CD4-positive, alpha-beta memory T cell (primary cell): Measurements from ENCODE around the gene SMYD3. TPM values are rescaled to one million over a fixed set of nuclear protein-coding genes. Genes with fewer than 3 reads are reported as not detected.

Experiments
- CTCF ChIA-PET: fragments of 350-600 bp; sonication (Branson Sonifier 250); formaldehyde crosslinking; loops from one replicate; lab custom pipeline; 2021; ENCODE audit warnings: inconsistent platforms; ENCODE audit not compliant: partially characterized antibody; lab: Charles Lee
- POLR2A ChIA-PET: fragments of 350-600 bp; sonication (Branson Sonifier 250); formaldehyde crosslinking; loops from one replicate; lab custom pipeline; 2021; ENCODE audit not compliant: partially characterized antibody; lab: Charles Lee
- DNase-seq, 5 donors: peaks; one replicate each; pipeline versions ENCODE4 v3.0.0 to v3.0.0-alpha.2; 2020 to 2022; ENCODE audit warnings: mixed read lengths in 1 of 5
- H3K27ac ChIP-seq: one replicate; pipeline ENCODE4 v1.7.0; 2013; ENCODE audit warnings: low read depth, low read length
- H3K27me3 ChIP-seq: 2 replicates; pipeline ENCODE4 v1.7.0; 2013; ENCODE audit warnings: mild to moderate bottlenecking, low read length, moderate library complexity; ENCODE audit not compliant: insufficient read depth
- H3K36me3 ChIP-seq: 2 replicates; pipeline ENCODE4 v1.7.0; 2013; ENCODE audit warnings: mild to moderate bottlenecking, low read length, moderate library complexity; ENCODE audit not compliant: insufficient read depth
- H3K4me1 ChIP-seq: 2 replicates; pipeline ENCODE4 v1.7.0; 2013; ENCODE audit warnings: mild to moderate bottlenecking, low read length, moderate library complexity; ENCODE audit not compliant: insufficient read depth
- H3K4me3 ChIP-seq, 2 donors: one replicate each; pipeline ENCODE4 v1.7.0; 2013; ENCODE audit warnings: low read length in 2 of 2, mild to moderate bottlenecking in 1 of 2
- H3K9me3 ChIP-seq, 2 donors: one replicate each; pipeline ENCODE4 v1.7.0; 2013; ENCODE audit warnings: low read length in 2 of 2, control low read depth in 1 of 2; ENCODE audit not compliant: control insufficient read depth in 1 of 2
- H3K27ac Mint-ChIP-seq, 7 donors: one replicate each; pipeline ENCODE4 v1.8.0; 2020 to 2021; ENCODE audit warnings: mixed read lengths in 7 of 7, mild to moderate bottlenecking in 6 of 7, inconsistent platforms in 3 of 7, moderate library complexity in 3 of 7
- H3K27me3 Mint-ChIP-seq, 2 donors: one replicate each; pipeline ENCODE4 v1.8.0; 2020 to 2021; ENCODE audit warnings: mixed read lengths in 2 of 2
- H3K36me3 Mint-ChIP-seq, 2 donors: one replicate each; pipeline ENCODE4 v1.8.0; 2020 to 2021; ENCODE audit warnings: mixed read lengths in 2 of 2, inconsistent platforms in 1 of 2, mild to moderate bottlenecking in 1 of 2
- H3K4me1 Mint-ChIP-seq, 4 donors: one replicate each; pipeline ENCODE4 v1.8.0; 2020 to 2021; ENCODE audit warnings: mixed read lengths in 4 of 4, mild to moderate bottlenecking in 1 of 4
- H3K4me3 Mint-ChIP-seq, 8 donors: one replicate each; pipeline ENCODE4 v1.8.0; 2020 to 2021; ENCODE audit warnings: mixed read lengths in 8 of 8, mild to moderate bottlenecking in 7 of 8, moderate library complexity in 6 of 8, inconsistent platforms in 3 of 8
- H3K9me3 Mint-ChIP-seq, 8 donors: one replicate each; pipeline ENCODE4 v1.8.0; 2020 to 2021; ENCODE audit warnings: mixed read lengths in 8 of 8, mild to moderate bottlenecking in 5 of 8, inconsistent platforms in 3 of 8, moderate library complexity in 1 of 8
- intact Hi-C: fragments of 100-400 bp; cut with micrococcal nuclease; formaldehyde crosslinking; loops from one replicate; pipeline ENCODE4 v1.15.1; 2023
- polyA plus RNA-seq, 2 donors: library from polyadenylated mRNA; unstranded; fragments of 300-500 nt; fragmentation: Illumina TruSeq; gene quantifications; one replicate each; pipeline ENCODE4 v1.2.3, GENCODE V29; 2021
- total RNA-seq, 2 experiments: library from RNA; stranded (reverse); gene quantifications; one replicate each; pipeline ENCODE4 v1.2.3, GENCODE V29; 2021

Gene SMYD3
- total and polyA plus RNA-seq, 4 experiments from 2014 or later = 19.5 to 28.9 (median 22.9) TPM

- Mint-ChIP-seq H3K9me3 (no peaks in the 10 kb centered on the region), H3K27ac (no peak overlapping the region), H3K4me1 (peaks cover 0 to 1% (median 0%) of the 10 kb centered on the region in 4 donors), H3K36me3 (peaks cover 0 to 16% of the 10 kb centered on the region in 2 donors), H3K27me3 (no peaks in the 10 kb centered on the region), H3K4me3 (no peak overlapping the region)
- H3K9me3 ChIP-seq = no peaks in the 10 kb centered on the region
- CTCF ChIA-PET = no interaction called here
- no peaks in the 10 kb centered on the region for H3K36me3 ChIP-seq
- no peak for DNase-seq
- no peak overlapping the region for H3K4me3 ChIP-seq
- no peaks in the 10 kb centered on the region for H3K27me3 ChIP-seq
- no peaks in the 10 kb centered on the region for H3K4me1 ChIP-seq
- no peak overlapping the region for H3K27ac ChIP-seq
- intact Hi-C loops = no loop called here
- POLR2A ChIA-PET = no interaction called here
These were observed 370.6 kb downstream of the SMYD3 start for GRCh38 chr1:246136477-246136876.

- Histone ChIP-seq H3K36me3 (no peaks in the 10 kb centered on the region), H3K9me3 (no peaks in the 10 kb centered on the region), H3K4me3 (no peak overlapping the region), H3K27ac (no peak overlapping the region), H3K27me3 (no peaks in the 10 kb centered on the region), H3K4me1 (no peaks in the 10 kb centered on the region)
- DNase-seq = no peak
- Mint-ChIP-seq H3K9me3 (no peaks in the 10 kb centered on the region), H3K27ac (peak overlapping the region in 1 of 7 donors; percentile 16), H3K36me3 (peaks cover under 1 to 20% of the 10 kb centered on the region in 2 donors), H3K4me1 (peaks cover 0 to 1% (median 0%) of the 10 kb centered on the region in 4 donors), H3K4me3 (no peak overlapping the region), H3K27me3 (no peaks in the 10 kb centered on the region)
- POLR2A ChIA-PET = no interaction called here
- CTCF ChIA-PET = interaction anchor here (1.2 kb wide), 1 partner anchor 16 kb away, joined by 4 read pairs; no protein-coding TSS in a partner anchor
- intact Hi-C loops = no loop called here
These were observed 372.3 kb downstream of the SMYD3 start for GRCh38 chr1:246134789-246135188.

- Histone ChIP-seq H3K9me3 (no peaks in the 10 kb centered on the region), H3K4me3 (no peak overlapping the region), H3K4me1 (no peaks in the 10 kb centered on the region), H3K36me3 (no peaks in the 10 kb centered on the region), H3K27me3 (no peaks in the 10 kb centered on the region), H3K27ac (no peak overlapping the region)
- Mint-ChIP-seq H3K27me3 (no peaks in the 10 kb centered on the region), H3K9me3 (no peaks in the 10 kb centered on the region), H3K4me3 (no peak overlapping the region), H3K4me1 (peaks cover 0 to 1% (median 0%) of the 10 kb centered on the region in 4 donors), H3K27ac (no peak overlapping the region), H3K36me3 (peaks cover 3 to 25% of the 10 kb centered on the region in 2 donors)
- CTCF ChIA-PET = no interaction called here
- intact Hi-C loops = no loop called here
- DNase-seq = no peak
- POLR2A ChIA-PET = no interaction called here
These were observed 376.0 kb downstream of the SMYD3 start for GRCh38 chr1:246131095-246131494.

- ChIA-PET CTCF (no interaction called here), POLR2A (no interaction called here)
- H3K9me3 Mint-ChIP-seq = no peaks in the 10 kb centered on the region
- no peak overlapping the region for H3K4me3 Mint-ChIP-seq
- DNase-seq = no peak
- H3K9me3 ChIP-seq = no peaks in the 10 kb centered on the region
- H3K4me1 Mint-ChIP-seq = no peaks in the 10 kb centered on the region
- H3K27ac Mint-ChIP-seq = no peak overlapping the region
- intact Hi-C loops = no loop called here
- H3K27me3 Mint-ChIP-seq = no peaks in the 10 kb centered on the region
- H3K4me3 ChIP-seq = no peak overlapping the region
- no peaks in the 10 kb centered on the region for H3K27me3 ChIP-seq
- no peaks in the 10 kb centered on the region for H3K4me1 ChIP-seq
- peaks cover 4 to 31% of the 10 kb centered on the region in 2 donors for H3K36me3 Mint-ChIP-seq
- H3K27ac ChIP-seq = no peak overlapping the region
- no peaks in the 10 kb centered on the region for H3K36me3 ChIP-seq
These were observed 378.5 kb downstream of the SMYD3 start for GRCh38 chr1:246128494-246129069.

GRCh38 chr1:246126580-246126979, 380.5 kb downstream of the SMYD3 start:
- Histone ChIP-seq H3K4me3 (no peak overlapping the region), H3K27ac (no peak overlapping the region), H3K9me3 (no peaks in the 10 kb centered on the region), H3K36me3 (no peaks in the 10 kb centered on the region), H3K27me3 (no peaks in the 10 kb centered on the region), H3K4me1 (no peaks in the 10 kb centered on the region)
- Mint-ChIP-seq H3K36me3 (peaks cover 4 to 31% of the 10 kb centered on the region in 2 donors), H3K27ac (no peak overlapping the region), H3K27me3 (no peaks in the 10 kb centered on the region), H3K9me3 (no peaks in the 10 kb centered on the region), H3K4me3 (no peak overlapping the region), H3K4me1 (no peaks in the 10 kb centered on the region)
- POLR2A ChIA-PET = no interaction called here
- CTCF ChIA-PET = no interaction called here
- intact Hi-C loops = no loop called here
- no peak for DNase-seq

- H3K27ac ChIP-seq = no peak overlapping the region
- DNase-seq = no peak
- no peaks in the 10 kb centered on the region for H3K27me3 ChIP-seq
- Mint-ChIP-seq H3K27me3 (no peaks in the 10 kb centered on the region), H3K4me1 (peaks cover 4 to 17% (median 6%) of the 10 kb centered on the region in 4 donors), H3K9me3 (peaks cover 0 to 2% (median 0%) of the 10 kb centered on the region in 8 donors), H3K4me3 (no peak overlapping the region), H3K36me3 (peaks cover 1 to 32% of the 10 kb centered on the region in 2 donors), H3K27ac (no peak overlapping the region)
- no peak overlapping the region for H3K4me3 ChIP-seq
- H3K4me1 ChIP-seq = peaks cover 12% of the 10 kb centered on the region
- ChIA-PET POLR2A (no interaction called here), CTCF (interaction anchor here (1.4 to 1.5 kb wide), 2 partner anchors 10 to 19 kb away, joined by 3 read pairs; no protein-coding TSS in a partner anchor)
- intact Hi-C loops = no loop called here
- H3K36me3 ChIP-seq = no peaks in the 10 kb centered on the region
- H3K9me3 ChIP-seq = no peaks in the 10 kb centered on the region
These were observed 385.0 kb downstream of the SMYD3 start for GRCh38 chr1:246122071-246122470.

GRCh38 chr1:246121533-246121932, 385.5 kb downstream of the SMYD3 start:
- no peak for DNase-seq
- no peaks in the 10 kb centered on the region for H3K9me3 ChIP-seq
- intact Hi-C loops = no loop called here
- no peaks in the 10 kb centered on the region for H3K27me3 ChIP-seq
- ChIA-PET CTCF (interaction anchor here (1.4 to 1.5 kb wide), 2 partner anchors 9 to 20 kb away, joined by 3 read pairs; no protein-coding TSS in a partner anchor), POLR2A (no interaction called here)
- Mint-ChIP-seq H3K36me3 (peaks cover 1 to 32% of the 10 kb centered on the region in 2 donors), H3K4me3 (no peak overlapping the region), H3K4me1 (peaks cover 4 to 20% (median 10%) of the 10 kb centered on the region in 4 donors), H3K27ac (no peak overlapping the region), H3K9me3 (peaks cover 0 to 2% (median 0%) of the 10 kb centered on the region in 8 donors), H3K27me3 (no peaks in the 10 kb centered on the region)
- no peak overlapping the region for H3K4me3 ChIP-seq
- peaks cover 18% of the 10 kb centered on the region for H3K4me1 ChIP-seq
- no peaks in the 10 kb centered on the region for H3K36me3 ChIP-seq
- no peak overlapping the region for H3K27ac ChIP-seq
